Neuronal stem cell (in vitro differentiated cells): ENCODE measurements around the gene SNRNP70.
A peak's percentile ranks its signal among the peaks of the same experiment; 100 is the strongest.
"Not testable (repeated sequence)": the region's sequence is repeated elsewhere in the genome, so short reads cannot be mapped to it uniquely, and the experiment has no call there.

Experiments
- DNase-seq: peaks from one replicate; pipeline ENCODE4 v3.0.0-alpha.2; 2013; ENCODE audit warnings: low spot score
- H2AFZ ChIP-seq: one replicate; pipeline ENCODE4 v1.6.1; 2013; ENCODE audit warnings: mild to moderate bottlenecking, low read length, inconsistent platforms
- H2AK5ac ChIP-seq: 2 replicates; pipeline ENCODE4 v1.6.1; 2013; ENCODE audit warnings: low read depth, mild to moderate bottlenecking, inconsistent platforms, low read length, moderate library complexity, mixed read lengths
- H2BK120ac ChIP-seq: 2 replicates; pipeline ENCODE4 v1.6.1; 2013; ENCODE audit warnings: low read depth, mild to moderate bottlenecking, inconsistent platforms, low read length, moderate library complexity, mixed read lengths
- H2BK12ac ChIP-seq: one replicate; pipeline ENCODE4 v1.6.1; 2013; ENCODE audit warnings: low read length, inconsistent platforms
- H2BK15ac ChIP-seq: 2 replicates; pipeline ENCODE4 v1.6.1; 2013; ENCODE audit warnings: mild to moderate bottlenecking, low read length, inconsistent platforms, mixed read lengths
- H2BK5ac ChIP-seq: one replicate; pipeline ENCODE4 v1.6.1; 2013; ENCODE audit warnings: inconsistent platforms, mild to moderate bottlenecking, low read length, moderate library complexity
- H3K14ac ChIP-seq: one replicate; pipeline ENCODE4 v1.6.1; 2013; ENCODE audit warnings: low read length, inconsistent platforms
- H3K18ac ChIP-seq: 2 replicates; pipeline ENCODE4 v1.6.1; 2013; ENCODE audit warnings: low read length, inconsistent platforms
- H3K23ac ChIP-seq: 2 replicates; pipeline ENCODE4 v1.6.1; 2013; ENCODE audit warnings: low read depth, mild to moderate bottlenecking, mixed read lengths, low read length, inconsistent platforms; ENCODE audit not compliant: poor library complexity
- H3K27ac ChIP-seq: replicated peaks from 3 replicates; pipeline ENCODE4 v1.5.1; 2013; ENCODE audit warnings: low read length, inconsistent platforms
- H3K27me3 ChIP-seq, 3 experiments: 2 replicates each; pipeline ENCODE4 v1.6.1; 2013; ENCODE audit warnings: low read length in 3 of 3, mild to moderate bottlenecking in 2 of 3, inconsistent platforms in 1 of 3, low read depth in 1 of 3, mixed read lengths in 1 of 3, moderate library complexity in 1 of 3; ENCODE audit not compliant: control insufficient read depth in 3 of 3, insufficient read depth in 3 of 3
- H3K36me3 ChIP-seq, 2 donors: replicated peaks in 1 of 2; 2 replicates each; pipeline ENCODE4 v1.6.1; 2013; ENCODE audit warnings: low read length in 2 of 2; ENCODE audit not compliant: control insufficient read depth in 2 of 2, insufficient read depth in 2 of 2
- H3K4ac ChIP-seq: 2 replicates; pipeline ENCODE4 v1.6.1; 2013; ENCODE audit warnings: inconsistent platforms, mild to moderate bottlenecking, low read length, moderate library complexity
- H3K4me1 ChIP-seq, 2 donors: 1 replicate in 1 of 2; 2 replicates in 1 of 2; pipeline ENCODE4 v1.6.1; 2013; ENCODE audit warnings: low read length in 2 of 2, low read depth in 1 of 2; ENCODE audit not compliant: control insufficient read depth in 2 of 2, insufficient read depth in 1 of 2
- H3K4me2 ChIP-seq: one replicate; pipeline ENCODE4 v1.6.1; 2013; ENCODE audit warnings: mild to moderate bottlenecking, low read length, inconsistent platforms; ENCODE audit not compliant: insufficient read depth, poor library complexity, severe bottlenecking
- H3K4me3 ChIP-seq, 2 donors: 2 replicates each; pipeline ENCODE4 v1.5.1; 2013; ENCODE audit warnings: low read length in 2 of 2, mild to moderate bottlenecking in 2 of 2, inconsistent platforms in 1 of 2, moderate library complexity in 1 of 2
- H3K79me1 ChIP-seq: one replicate; pipeline ENCODE4 v1.6.1; 2013; ENCODE audit warnings: low read depth, mild to moderate bottlenecking, inconsistent platforms, low read length, moderate library complexity
- H3K9ac ChIP-seq: one replicate; pipeline ENCODE4 v1.6.1; 2013; ENCODE audit warnings: mild to moderate bottlenecking, low read depth, low read length, inconsistent platforms; ENCODE audit not compliant: poor library complexity
- H3K9me3 ChIP-seq, 2 donors: replicated peaks in 1 of 2; 2 replicates each; pipeline versions ENCODE3 to v1.6.1; 2013; ENCODE audit warnings: low read length in 2 of 2, mild to moderate bottlenecking in 2 of 2, inconsistent platforms in 1 of 2, low read depth in 1 of 2, mixed read lengths in 1 of 2, moderate library complexity in 1 of 2; ENCODE audit not compliant: control insufficient read depth in 2 of 2, insufficient read depth in 1 of 2
- H4K8ac ChIP-seq: one replicate; pipeline ENCODE4 v1.6.1; 2013; ENCODE audit warnings: low read depth, mild to moderate bottlenecking, inconsistent platforms, low read length, moderate library complexity
- H4K91ac ChIP-seq: one replicate; pipeline ENCODE4 v1.6.1; 2013; ENCODE audit warnings: low read length, low read depth, mild to moderate bottlenecking, inconsistent platforms; ENCODE audit not compliant: poor library complexity
- WGBS, 2 donors: extraction: QIAGEN DNeasy Blood & Tissue Kit; methylation state at CpG; one replicate each; pipeline ENCODE4 v1.1.7; 2013; ENCODE audit warnings: missing lambda C conversion rate in 2 of 2, mixed read lengths in 1 of 2; ENCODE audit not compliant: insufficient read length in 2 of 2, insufficient replicate concordance in 1 of 2; ENCODE audit errors: extremely low coverage in 2 of 2; 5-methylcytosine and 5-hydroxymethylcytosine counted together

The SNRNP70 gene

GRCh38 chr19:49126575-49126974 is 41.3 kb downstream of the SNRNP70 start:
- Histone ChIP-seq H3K79me1 (no peaks in the 10 kb centered on the region), H3K18ac (no peak overlapping the region), H3K4me2 (no peak overlapping the region), H4K91ac (peak overlapping the region; percentile 38), H3K27me3 (peaks cover 0 to 16% (median 11%) of the 10 kb centered on the region in 3 experiments), H3K4ac (no peak overlapping the region), H3K14ac (no peak overlapping the region), H2AFZ (no peak overlapping the region), H3K4me3 (no peak overlapping the region), H4K8ac (no peak overlapping the region), H2AK5ac (no peak overlapping the region), H2BK120ac (no peak overlapping the region), H3K27ac (no peak overlapping the region), H2BK5ac (no peak overlapping the region), H2BK15ac (no peak overlapping the region), H3K23ac (no peak overlapping the region), H2BK12ac (no peak overlapping the region), H3K9me3 (no peaks in the 10 kb centered on the region), H3K36me3 (peaks cover 0 to 3% of the 10 kb centered on the region in 2 donors), H3K9ac (no peak overlapping the region), H3K4me1 (peaks cover 7 to 11% of the 10 kb centered on the region in 2 donors)
- no CpG with 5 or more reads among the region's 4 CpGs for WGBS, 2 donors
- DNase-seq, result no peak

- H2AK5ac ChIP-seq, H3K36me3 ChIP-seq, H3K14ac ChIP-seq, H2BK12ac ChIP-seq, H4K8ac ChIP-seq, H3K9me3 ChIP-seq, H2BK5ac ChIP-seq, H3K9ac ChIP-seq, H4K91ac ChIP-seq, H3K4me2 ChIP-seq, H3K79me1 ChIP-seq, DNase-seq, H3K4ac ChIP-seq, H3K4me3 ChIP-seq, H3K18ac ChIP-seq, H3K27ac ChIP-seq: not testable (repeated sequence)
- peak overlapping the region; percentile 54 for H2BK120ac ChIP-seq
- H3K23ac ChIP-seq, result peak overlapping the region; percentile 99
- H3K27me3 ChIP-seq, result peaks cover 0 to 16% (median 9%) of the 10 kb centered on the region in 3 experiments
- WGBS, 2 donors, result no CpG with 5 or more reads among the region's 12 CpGs
- H2AFZ ChIP-seq, result peak overlapping the region; percentile 99
- H2BK15ac ChIP-seq, result peak overlapping the region; percentile 99
- H3K4me1 ChIP-seq, result peaks cover 7 to 11% of the 10 kb centered on the region in 2 donors
Observed at GRCh38 chr19:49127225-49127624, 42.0 kb downstream of the SNRNP70 start.

- peak overlapping the region; percentile 84 for H3K9ac ChIP-seq
- H4K8ac ChIP-seq, result peak overlapping the region; percentile 93
- no peak overlapping the region for H2BK5ac ChIP-seq
- peak overlapping the region; percentile 99 for H3K23ac ChIP-seq
- H3K36me3 ChIP-seq, result peaks cover 0 to 3% of the 10 kb centered on the region in 2 donors
- no CpG with 5 or more reads among the region's 63 CpGs for WGBS, 2 donors
- peak overlapping the region; percentile 99 for H2AFZ ChIP-seq
- H3K14ac ChIP-seq, result peak overlapping the region; percentile 82
- no peak overlapping the region for H2BK12ac ChIP-seq
- peak overlapping the region; percentile 72 to 76 for H3K4me3 ChIP-seq
- peak; percentile 98 for DNase-seq
- peak overlapping the region; percentile 54 for H2BK120ac ChIP-seq
- peak overlapping the region; percentile 37 for H3K4ac ChIP-seq
- peaks cover 0 to 14% (median 9%) of the 10 kb centered on the region in 3 experiments for H3K27me3 ChIP-seq
- peak overlapping the region; percentile 92 for H3K4me2 ChIP-seq
- H3K18ac ChIP-seq, result peak overlapping the region; percentile 96
- peak overlapping the region; percentile 51 for H3K27ac ChIP-seq
- H4K91ac ChIP-seq, result no peak overlapping the region
- peaks cover 7 to 11% of the 10 kb centered on the region in 2 donors for H3K4me1 ChIP-seq
- H2BK15ac ChIP-seq, result peak overlapping the region; percentile 99
- H3K79me1 ChIP-seq, result no peaks in the 10 kb centered on the region
- no peaks in the 10 kb centered on the region for H3K9me3 ChIP-seq
- peak overlapping the region; percentile 94 for H2AK5ac ChIP-seq
Observed at GRCh38 chr19:49127674-49128544, 42.7 kb downstream of the SNRNP70 start.

- Histone ChIP-seq H3K4me3 (peak overlapping the region; percentile 4 to 72), H3K79me1 (no peaks in the 10 kb centered on the region), H3K18ac (peak overlapping the region; percentile 48), H3K9me3 (peaks cover 0 to 2% of the 10 kb centered on the region in 2 donors), H3K9ac (peak overlapping the region; percentile 21), H3K27ac (no peak overlapping the region), H3K14ac (no peak overlapping the region), H3K4me2 (peak overlapping the region; percentile 92), H3K36me3 (peaks cover 0 to 7% of the 10 kb centered on the region in 2 donors), H2AFZ (peak overlapping the region; percentile 99), H2AK5ac (peak overlapping the region; percentile 70), H2BK15ac (peak overlapping the region; percentile 79), H3K27me3 (peaks cover 0 to 9% (median 9%) of the 10 kb centered on the region in 3 experiments), H3K23ac (no peak overlapping the region), H4K91ac (no peak overlapping the region), H4K8ac (no peak overlapping the region), H2BK5ac (no peak overlapping the region), H3K4me1 (peaks cover 7 to 11% of the 10 kb centered on the region in 2 donors), H2BK12ac (peak overlapping the region; percentile 3), H2BK120ac (no peak overlapping the region), H3K4ac (no peak overlapping the region)
- no peak for DNase-seq
- no CpG with 5 or more reads among the region's 15 CpGs for WGBS, 2 donors
Observed at GRCh38 chr19:49128545-49129237, 43.4 kb downstream of the SNRNP70 start.
